ENCODE results near the gene GUCY2C.

Gene GUCY2C

DNA sequence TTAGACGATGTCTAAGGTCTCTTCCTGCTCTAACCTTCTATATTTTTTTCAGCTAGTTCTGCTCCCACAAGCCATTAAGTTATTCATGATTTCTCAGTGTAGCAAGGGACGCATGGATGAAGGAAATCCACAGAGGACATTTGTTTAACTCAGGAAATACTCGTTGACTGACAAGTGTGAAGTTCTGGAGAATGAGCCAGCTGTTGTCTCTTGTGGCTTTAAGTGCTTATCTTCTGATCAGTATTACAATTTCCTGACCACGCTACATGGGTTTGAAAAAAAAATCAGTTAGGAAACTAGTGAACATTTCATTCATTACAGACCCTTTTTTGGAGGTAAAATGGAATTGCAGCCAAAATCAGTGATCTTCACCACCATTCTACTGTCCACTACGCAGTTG lies 53.1 kb downstream of the GUCY2C start:
- Histone ChIP-seq H3K9me3 (ENCODE audit: severe bottlenecking) (no peaks in the 10 kb centered on the region), H3K27ac (ENCODE audit: poor library complexity, severe bottlenecking) (no peak overlapping the region), H3K4me3 (ENCODE audit: severe bottlenecking) (no peak overlapping the region), H3K27me3 (ENCODE audit: insufficient read depth, poor library complexity, severe bottlenecking) (no peaks in the 10 kb centered on the region), H3K4me1 (ENCODE audit: insufficient read depth, poor library complexity, severe bottlenecking) (no peaks in the 10 kb centered on the region), H3K36me3 (ENCODE audit: low read depth) (no peaks in the 10 kb centered on the region)
- ATAC-seq (ENCODE audit: low read depth) (no peak), DNase-seq (ENCODE audit: low spot score) (no peak)
- TF ChIP-seq, protein P1, sequence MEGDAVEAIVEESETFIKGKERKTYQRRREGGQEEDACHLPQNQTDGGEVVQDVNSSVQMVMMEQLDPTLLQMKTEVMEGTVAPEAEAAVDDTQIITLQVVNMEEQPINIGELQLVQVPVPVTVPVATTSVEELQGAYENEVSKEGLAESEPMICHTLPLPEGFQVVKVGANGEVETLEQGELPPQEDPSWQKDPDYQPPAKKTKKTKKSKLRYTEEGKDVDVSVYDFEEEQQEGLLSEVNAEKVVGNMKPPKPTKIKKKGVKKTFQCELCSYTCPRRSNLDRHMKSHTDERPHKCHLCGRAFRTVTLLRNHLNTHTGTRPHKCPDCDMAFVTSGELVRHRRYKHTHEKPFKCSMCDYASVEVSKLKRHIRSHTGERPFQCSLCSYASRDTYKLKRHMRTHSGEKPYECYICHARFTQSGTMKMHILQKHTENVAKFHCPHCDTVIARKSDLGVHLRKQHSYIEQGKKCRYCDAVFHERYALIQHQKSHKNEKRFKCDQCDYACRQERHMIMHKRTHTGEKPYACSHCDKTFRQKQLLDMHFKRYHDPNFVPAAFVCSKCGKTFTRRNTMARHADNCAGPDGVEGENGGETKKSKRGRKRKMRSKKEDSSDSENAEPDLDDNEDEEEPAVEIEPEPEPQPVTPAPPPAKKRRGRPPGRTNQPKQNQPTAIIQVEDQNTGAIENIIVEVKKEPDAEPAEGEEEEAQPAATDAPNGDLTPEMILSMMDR (IDR thresholded peaks at IDR 0.05; ENCODE audit: poor library complexity, severe bottlenecking), result no peak

DNA sequence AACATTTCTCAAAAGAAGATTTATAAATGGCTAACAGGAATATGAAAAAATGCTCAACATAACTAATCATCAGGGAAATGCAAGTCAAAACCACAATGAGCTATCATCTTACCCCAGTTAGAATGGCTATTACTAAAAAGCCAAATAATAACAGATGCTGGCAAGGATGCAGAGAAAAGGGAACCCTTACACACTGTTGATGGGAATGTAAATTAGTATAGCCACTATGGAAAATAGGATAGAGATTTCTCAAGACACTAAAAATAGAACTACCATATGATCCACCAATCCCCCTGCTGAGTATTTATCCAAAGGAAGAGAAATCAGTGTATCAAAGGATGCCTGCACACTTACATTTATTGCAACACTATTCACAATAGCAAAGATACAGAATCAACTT lies 58.3 kb downstream of the GUCY2C start:
- Histone ChIP-seq H3K27ac (ENCODE audit: poor library complexity, severe bottlenecking) (no peak overlapping the region), H3K4me3 (ENCODE audit: severe bottlenecking) (no peak overlapping the region), H3K9me3 (ENCODE audit: severe bottlenecking) (no peaks in the 10 kb centered on the region), H3K4me1 (ENCODE audit: insufficient read depth, poor library complexity, severe bottlenecking) (no peaks in the 10 kb centered on the region), H3K27me3 (ENCODE audit: insufficient read depth, poor library complexity, severe bottlenecking) (no peaks in the 10 kb centered on the region), H3K36me3 (ENCODE audit: low read depth) (no peaks in the 10 kb centered on the region)
- DNase-seq (ENCODE audit: low spot score), result no peak
- ATAC-seq (ENCODE audit: low read depth), result no peak
- TF ChIP-seq, protein P1 (IDR thresholded peaks at IDR 0.05; ENCODE audit: poor library complexity, severe bottlenecking), result no peak

DNA sequence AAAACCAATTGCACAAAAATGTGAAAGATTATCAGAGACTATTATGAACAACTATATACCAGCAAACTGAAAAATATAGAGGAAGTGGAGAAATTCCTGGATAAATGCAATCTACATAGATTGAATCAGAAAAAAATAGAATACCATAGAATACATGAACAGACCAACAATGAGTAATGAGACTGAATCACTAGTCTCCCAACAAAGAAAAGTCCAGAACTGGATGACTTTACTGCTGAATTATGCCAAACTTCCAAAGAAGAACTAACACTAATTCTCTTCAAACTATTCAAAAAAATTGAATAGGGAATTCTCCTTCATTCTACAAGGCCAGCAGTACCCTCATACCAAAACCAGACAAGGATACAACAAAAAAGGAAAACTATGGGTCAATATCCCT lies 60.6 kb downstream of the GUCY2C start:
- 0 out of 3 replicates have a peak, but pooled peaks have one; percentile 23 for ATAC-seq (ENCODE audit: low read depth)

DNA sequence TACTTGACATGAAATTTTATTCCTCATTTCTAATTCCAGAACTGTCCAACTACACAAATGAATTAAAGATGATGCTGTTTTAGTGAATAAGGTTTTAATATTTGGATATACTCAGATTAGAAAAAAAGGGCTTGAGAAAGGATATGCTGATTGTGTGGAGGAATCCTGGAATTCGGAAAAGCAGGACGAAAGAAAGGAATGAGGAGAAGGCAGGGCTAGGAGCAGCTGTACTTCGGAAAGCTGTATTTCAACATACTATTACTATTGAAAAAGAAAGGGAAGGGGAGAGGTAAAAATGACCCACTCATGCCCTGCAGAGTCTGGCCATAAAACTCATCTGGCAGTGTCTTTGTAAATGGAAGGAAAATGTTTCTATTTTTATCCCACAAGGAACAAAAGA lies 65.6 kb downstream of the GUCY2C start:
- H3K4me3 ChIP-seq (ENCODE audit: severe bottlenecking), result no peak overlapping the region
- H3K27me3 ChIP-seq (ENCODE audit: insufficient read depth, poor library complexity, severe bottlenecking), result no peaks in the 10 kb centered on the region
- H3K36me3 ChIP-seq (ENCODE audit: low read depth), result no peaks in the 10 kb centered on the region
- H3K27ac ChIP-seq (ENCODE audit: poor library complexity, severe bottlenecking), result no peak overlapping the region
- DNase-seq (ENCODE audit: low spot score) (no peak), ATAC-seq (ENCODE audit: low read depth) (no peak)
- no peaks in the 10 kb centered on the region for H3K4me1 ChIP-seq (ENCODE audit: insufficient read depth, poor library complexity, severe bottlenecking)
- TF ChIP-seq, protein P1 (IDR thresholded peaks at IDR 0.05; ENCODE audit: poor library complexity, severe bottlenecking), result no peak
- no peaks in the 10 kb centered on the region for H3K9me3 ChIP-seq (ENCODE audit: severe bottlenecking)

More for the DNA sequence above, 60.6 kb downstream of the GUCY2C start:
- no peak overlapping the region for H3K27ac ChIP-seq (ENCODE audit: poor library complexity, severe bottlenecking)
- no peaks in the 10 kb centered on the region for H3K9me3 ChIP-seq (ENCODE audit: severe bottlenecking)
- no peak overlapping the region for H3K4me3 ChIP-seq (ENCODE audit: severe bottlenecking)
- H3K27me3 ChIP-seq (ENCODE audit: insufficient read depth, poor library complexity, severe bottlenecking), result no peaks in the 10 kb centered on the region
- no peaks in the 10 kb centered on the region for H3K36me3 ChIP-seq (ENCODE audit: low read depth)
- DNase-seq (ENCODE audit: low spot score), result no peak
- TF ChIP-seq, protein P1 (IDR thresholded peaks at IDR 0.05; ENCODE audit: poor library complexity, severe bottlenecking), result no peak
- no peaks in the 10 kb centered on the region for H3K4me1 ChIP-seq (ENCODE audit: insufficient read depth, poor library complexity, severe bottlenecking)

DNA sequence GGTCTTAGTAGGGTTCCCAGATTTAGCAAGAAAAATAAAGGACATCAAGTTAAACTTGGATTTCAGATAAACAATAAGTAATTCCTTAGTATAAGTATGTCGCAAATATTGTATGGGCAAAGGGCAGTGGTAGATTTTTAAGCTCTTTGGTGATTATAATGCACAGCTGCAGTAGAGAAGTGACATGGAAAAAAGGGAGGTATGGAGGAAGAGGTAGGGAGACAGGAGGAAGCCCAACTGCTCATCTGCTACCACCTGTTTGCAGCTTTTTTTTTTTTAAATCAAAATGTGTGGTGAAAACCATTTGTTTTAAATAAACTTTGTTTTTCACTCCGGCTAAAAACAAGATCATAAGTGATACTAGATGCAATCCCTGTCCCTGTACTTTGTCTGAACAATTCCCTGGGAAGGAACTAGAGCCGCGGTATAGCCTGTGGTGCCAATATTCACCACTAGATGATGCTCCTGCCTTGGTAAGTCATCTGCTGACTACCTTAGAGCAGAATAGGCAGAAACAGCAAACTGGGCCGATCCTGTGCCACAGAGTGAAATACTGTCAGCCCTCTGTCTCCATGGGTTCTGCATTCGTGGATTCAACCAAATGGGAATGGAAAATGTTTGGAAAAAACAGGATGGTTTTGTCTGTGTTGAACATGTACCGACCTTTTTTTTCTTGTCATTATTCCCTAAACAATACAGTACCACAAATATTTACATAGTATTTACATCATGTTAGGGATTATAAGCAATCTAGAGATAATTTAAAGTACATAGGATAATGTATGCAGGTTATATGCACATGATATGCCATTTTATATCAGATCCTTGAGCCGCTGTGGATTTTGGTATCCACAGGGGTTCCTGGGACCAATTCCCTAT lies 66.3 kb downstream of the GUCY2C start:
- no peaks in the 10 kb centered on the region for H3K4me1 ChIP-seq (ENCODE audit: insufficient read depth, poor library complexity, severe bottlenecking)
- DNase-seq (ENCODE audit: low spot score) (no peak), ATAC-seq (ENCODE audit: low read depth) (peak; percentile 85)
- H3K9me3 ChIP-seq (ENCODE audit: severe bottlenecking), result no peaks in the 10 kb centered on the region
- no peak overlapping the region for H3K4me3 ChIP-seq (ENCODE audit: severe bottlenecking)
- TF ChIP-seq, protein P1 (IDR thresholded peaks at IDR 0.05; ENCODE audit: poor library complexity, severe bottlenecking), result peak; percentile 85
- H3K27ac ChIP-seq (ENCODE audit: poor library complexity, severe bottlenecking), result no peak overlapping the region
- no peaks in the 10 kb centered on the region for H3K36me3 ChIP-seq (ENCODE audit: low read depth)
- H3K27me3 ChIP-seq (ENCODE audit: insufficient read depth, poor library complexity, severe bottlenecking), result no peaks in the 10 kb centered on the region
